Chondrocyte (in vitro differentiated cells): ENCODE data around the gene ASB14. TPM values are rescaled to one million over a fixed set of nuclear protein-coding genes. Genes with fewer than 3 reads are reported as not detected.
"Not testable (repeated sequence)": the region's sequence is repeated elsewhere in the genome, so short reads cannot be mapped to it uniquely, and the experiment has no call there.

ENCODE experiments used
- DNase-seq: peaks from one replicate; pipeline ENCODE4 v3.0.0; 2021; ENCODE audit warnings: mixed read lengths, low spot score
- H3K27ac Mint-ChIP-seq: one replicate; pipeline ENCODE4 v1.8.0; 2021; ENCODE audit warnings: mild to moderate bottlenecking, moderate library complexity, mixed read lengths; ENCODE audit not compliant: unreplicated experiment
- H3K27me3 Mint-ChIP-seq: 2 replicates; pipeline ENCODE4 v1.8.0; 2021; ENCODE audit warnings: low read depth, mixed read lengths
- H3K36me3 Mint-ChIP-seq: 2 replicates; pipeline ENCODE4 v1.8.0; 2021; ENCODE audit warnings: low read depth, mixed read lengths
- H3K4me1 Mint-ChIP-seq: 2 replicates; pipeline ENCODE4 v1.8.0; 2021; ENCODE audit warnings: low read depth, mild to moderate bottlenecking, mixed read lengths
- H3K4me3 Mint-ChIP-seq: one replicate; pipeline ENCODE4 v1.8.0; 2021; ENCODE audit warnings: mild to moderate bottlenecking, moderate library complexity, mixed read lengths; ENCODE audit not compliant: unreplicated experiment
- H3K9me3 Mint-ChIP-seq: 2 replicates; pipeline ENCODE4 v1.8.0; 2021; ENCODE audit warnings: low read depth, mixed read lengths
- long read RNA-seq: library from polyadenylated mRNA; stranded (forward); transcript quantifications from one replicate; pipeline ENCODE4 v2.0.0, GENCODE V29; 2021
- total RNA-seq: library from RNA; stranded (reverse); gene quantifications from 3 replicates; pipeline ENCODE4 v1.2.1, GENCODE V29; 2021
- TF ChIP-seq, protein P1 (sequence below): fragments of 200-600 bp; sonication (generic); IDR thresholded peaks from 2 replicates; pipeline ENCODE4 v1.5.0; 2021; ENCODE audit warnings: antibody characterized with exemption, mild to moderate bottlenecking, moderate library complexity

The ASB14 gene
- not detected in 3 replicates for total RNA-seq
- long read RNA-seq, partial matches to known transcripts: 0 of 3 reads
- long read RNA-seq, other reads (novel, unspliced or antisense): 3 of 3 reads

DNA sequence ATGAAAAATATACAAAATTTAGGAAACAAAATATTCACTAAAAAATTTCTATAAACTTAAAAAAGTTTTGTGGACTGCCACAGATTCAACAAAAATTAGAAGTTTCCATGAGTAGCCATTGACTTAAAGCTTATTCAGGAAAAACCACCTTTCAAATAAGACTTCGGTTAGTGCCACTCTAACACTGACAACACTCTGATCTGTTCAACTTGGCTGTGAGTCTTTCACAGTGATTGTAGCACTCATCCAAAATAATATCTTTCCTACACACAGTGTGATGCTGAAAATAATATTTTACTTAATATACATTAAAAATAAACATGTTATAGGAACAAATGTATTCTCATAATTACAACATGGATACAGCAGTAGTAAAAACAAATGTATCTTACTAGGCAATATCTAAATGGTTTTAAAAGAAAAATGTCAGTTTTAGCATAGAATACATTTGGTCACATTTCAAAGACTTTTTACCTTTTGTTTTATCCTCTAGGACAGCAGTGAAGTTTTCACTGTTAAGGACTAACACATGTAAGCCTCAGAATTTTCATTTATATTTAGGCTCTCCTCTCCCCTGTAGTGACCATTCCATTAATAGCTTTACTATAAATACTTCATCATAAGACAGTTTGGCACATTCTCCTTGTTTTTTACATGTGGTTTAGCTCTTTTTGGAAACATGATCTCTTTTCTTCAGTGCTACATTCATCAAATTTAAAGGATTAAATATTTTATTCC lies at the start of gene ASB14:
ASB14 (minus strand) TSS at position 527 of the 738 bp plus-strand sequence. CDS start 652 bp downstream, outside the sequence.
- Mint-ChIP-seq H3K4me3 (no peak within 1 kb of the TSS), H3K36me3 (no peaks in the 10 kb centered on the region), H3K27me3 (peaks cover 4% of the 10 kb centered on the region), H3K27ac (no peak within 1 kb of the TSS), H3K9me3 (no peaks in the 10 kb centered on the region), H3K4me1 (peaks cover 6% of the 10 kb centered on the region)
- TF ChIP-seq, protein P1, sequence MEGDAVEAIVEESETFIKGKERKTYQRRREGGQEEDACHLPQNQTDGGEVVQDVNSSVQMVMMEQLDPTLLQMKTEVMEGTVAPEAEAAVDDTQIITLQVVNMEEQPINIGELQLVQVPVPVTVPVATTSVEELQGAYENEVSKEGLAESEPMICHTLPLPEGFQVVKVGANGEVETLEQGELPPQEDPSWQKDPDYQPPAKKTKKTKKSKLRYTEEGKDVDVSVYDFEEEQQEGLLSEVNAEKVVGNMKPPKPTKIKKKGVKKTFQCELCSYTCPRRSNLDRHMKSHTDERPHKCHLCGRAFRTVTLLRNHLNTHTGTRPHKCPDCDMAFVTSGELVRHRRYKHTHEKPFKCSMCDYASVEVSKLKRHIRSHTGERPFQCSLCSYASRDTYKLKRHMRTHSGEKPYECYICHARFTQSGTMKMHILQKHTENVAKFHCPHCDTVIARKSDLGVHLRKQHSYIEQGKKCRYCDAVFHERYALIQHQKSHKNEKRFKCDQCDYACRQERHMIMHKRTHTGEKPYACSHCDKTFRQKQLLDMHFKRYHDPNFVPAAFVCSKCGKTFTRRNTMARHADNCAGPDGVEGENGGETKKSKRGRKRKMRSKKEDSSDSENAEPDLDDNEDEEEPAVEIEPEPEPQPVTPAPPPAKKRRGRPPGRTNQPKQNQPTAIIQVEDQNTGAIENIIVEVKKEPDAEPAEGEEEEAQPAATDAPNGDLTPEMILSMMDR: no peak
- DNase-seq: no peak

DNA sequence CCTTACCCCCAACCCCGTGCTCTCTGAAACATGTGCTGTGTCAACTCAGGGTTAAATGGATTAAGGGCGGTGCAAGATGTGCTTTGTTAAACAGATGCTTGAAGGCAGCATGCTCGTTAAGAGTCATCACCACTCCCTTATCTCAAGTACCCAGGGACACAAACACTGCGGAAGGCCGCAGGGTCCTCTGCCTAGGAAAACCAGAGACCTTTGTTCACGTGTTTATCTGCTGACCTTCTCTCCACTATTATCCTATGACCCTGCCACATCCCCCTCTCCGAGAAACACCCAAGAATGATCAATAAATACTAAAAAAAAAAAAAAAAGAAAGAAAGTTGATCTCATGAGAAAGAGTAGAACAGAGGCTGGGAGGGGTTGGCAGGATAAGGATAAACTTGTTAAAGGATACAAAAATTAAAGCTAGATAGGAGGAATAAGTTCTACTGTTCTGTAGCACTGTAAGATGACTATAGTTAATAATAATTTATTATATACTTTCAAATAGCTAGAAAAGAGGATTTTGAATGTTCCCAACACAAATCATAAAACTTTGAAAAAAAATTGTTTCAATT lies 46.7 kb upstream of the ASB14 start:
- not testable (repeated sequence) for H3K27ac Mint-ChIP-seq, H3K9me3 Mint-ChIP-seq, H3K4me3 Mint-ChIP-seq, H3K36me3 Mint-ChIP-seq, H3K4me1 Mint-ChIP-seq, DNase-seq
- H3K27me3 Mint-ChIP-seq: peaks cover 39% of the 10 kb centered on the region

DNA sequence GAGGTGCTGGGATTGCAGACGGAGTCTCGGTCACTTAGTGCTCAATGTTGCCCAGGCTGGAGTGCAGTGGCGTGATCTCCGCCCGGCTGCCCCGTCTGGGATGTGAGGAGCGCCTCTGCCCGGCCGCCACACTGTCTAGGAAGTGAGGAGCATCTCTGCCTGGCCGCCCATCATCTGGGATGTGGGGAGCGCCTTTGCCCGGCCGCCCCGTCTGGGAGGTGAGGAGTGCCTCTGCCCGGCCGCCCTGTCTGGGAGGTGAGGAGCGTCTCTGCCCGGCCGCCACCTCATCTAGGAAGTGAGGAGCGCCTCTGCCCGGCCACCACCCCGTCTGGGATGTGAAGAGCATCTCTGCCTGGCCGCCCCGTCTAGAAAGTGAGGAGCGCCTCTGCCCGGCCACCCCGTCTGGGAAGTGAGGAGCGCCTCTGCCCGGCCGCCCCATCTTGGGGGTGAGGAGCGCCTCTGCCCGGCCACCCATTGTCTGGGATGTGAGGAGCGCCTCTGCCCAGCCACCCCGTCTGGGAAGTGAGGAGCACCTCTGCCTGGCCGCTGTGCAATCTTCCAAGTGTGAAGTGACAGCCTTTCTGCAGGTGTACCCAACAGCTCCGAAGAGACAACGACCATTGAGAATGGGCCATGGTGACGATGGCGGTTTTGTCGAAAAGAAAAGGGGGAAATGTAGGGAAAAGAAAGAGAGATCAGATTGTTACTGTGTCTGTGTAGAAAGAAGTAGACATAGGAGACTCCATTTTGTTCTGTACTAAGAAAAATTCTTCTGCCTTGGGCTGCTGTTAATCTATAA lies 46.0 kb upstream of the ASB14 start:
- H3K4me3 Mint-ChIP-seq, H3K4me1 Mint-ChIP-seq, H3K27ac Mint-ChIP-seq, DNase-seq, H3K9me3 Mint-ChIP-seq, H3K36me3 Mint-ChIP-seq: not testable (repeated sequence)
- peaks cover 39% of the 10 kb centered on the region for H3K27me3 Mint-ChIP-seq

DNA sequence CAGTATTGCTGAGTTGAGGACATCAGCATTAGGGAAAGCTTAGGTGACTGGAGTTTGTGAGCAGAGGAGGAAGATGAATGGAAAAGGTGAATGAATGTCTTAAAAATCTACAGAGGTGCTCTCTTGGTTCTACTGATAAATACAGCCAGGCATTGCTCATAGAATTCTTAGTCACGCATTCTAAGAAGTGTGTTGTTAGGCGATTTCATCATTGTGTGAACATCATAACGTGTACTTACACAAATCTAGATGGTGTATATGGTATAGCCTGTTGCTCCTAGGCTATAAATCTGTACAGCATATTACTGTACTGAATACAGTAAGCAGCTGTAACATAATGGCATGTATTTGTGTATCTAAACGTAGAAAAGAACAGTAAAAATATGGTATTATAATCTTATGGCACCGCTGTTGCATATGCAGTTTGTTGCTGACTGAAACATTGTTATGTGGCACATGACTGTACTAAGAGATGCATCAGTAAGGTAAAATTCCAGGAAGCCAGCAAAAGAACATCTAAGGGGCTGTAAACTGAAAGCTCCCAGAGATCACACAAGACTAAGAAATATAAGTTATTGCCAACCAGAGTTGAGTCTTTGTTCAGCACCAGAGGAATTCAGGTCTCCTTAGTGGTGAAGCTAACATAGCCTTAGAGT lies 42.9 kb upstream of the ASB14 start:
- H3K27ac Mint-ChIP-seq: no peak overlapping the region
- DNase-seq: no peak
- TF ChIP-seq, protein P1: no peak
- H3K27me3 Mint-ChIP-seq: peaks cover 24% of the 10 kb centered on the region
- no peaks in the 10 kb centered on the region for H3K36me3 Mint-ChIP-seq
- H3K9me3 Mint-ChIP-seq: no peaks in the 10 kb centered on the region
- H3K4me3 Mint-ChIP-seq: no peak overlapping the region
- no peaks in the 10 kb centered on the region for H3K4me1 Mint-ChIP-seq

DNA sequence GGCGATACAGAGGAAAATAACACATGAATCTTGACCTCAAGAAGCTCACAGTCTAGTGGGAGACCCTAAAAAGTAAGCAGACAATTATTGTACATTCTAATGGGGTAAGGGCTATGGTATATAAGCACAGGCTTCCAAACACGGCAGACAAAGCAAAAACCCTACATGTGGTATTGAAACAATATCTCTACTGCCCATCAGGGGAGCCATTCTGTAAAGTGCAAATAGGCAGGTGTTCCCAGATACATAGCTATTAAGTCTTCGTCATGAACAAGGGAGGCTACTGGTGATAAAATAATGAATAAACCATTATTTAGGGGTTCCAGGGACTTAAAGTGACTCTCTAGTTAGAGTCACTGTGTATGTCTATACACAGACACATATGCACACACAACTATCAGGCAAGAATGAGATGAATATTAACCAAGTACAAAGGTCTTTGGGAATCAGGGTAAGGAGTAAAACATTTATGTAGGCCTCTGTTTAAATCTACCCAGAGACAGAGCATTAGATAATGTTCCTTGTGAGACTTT lies 38.7 kb upstream of the ASB14 start:
- H3K27me3 Mint-ChIP-seq: peaks cover 16% of the 10 kb centered on the region
- DNase-seq: no peak
- TF ChIP-seq, protein P1: no peak
- H3K27ac Mint-ChIP-seq: no peak overlapping the region
- no peak overlapping the region for H3K4me3 Mint-ChIP-seq
- no peaks in the 10 kb centered on the region for H3K36me3 Mint-ChIP-seq
- H3K9me3 Mint-ChIP-seq: no peaks in the 10 kb centered on the region
- H3K4me1 Mint-ChIP-seq: no peaks in the 10 kb centered on the region

DNA sequence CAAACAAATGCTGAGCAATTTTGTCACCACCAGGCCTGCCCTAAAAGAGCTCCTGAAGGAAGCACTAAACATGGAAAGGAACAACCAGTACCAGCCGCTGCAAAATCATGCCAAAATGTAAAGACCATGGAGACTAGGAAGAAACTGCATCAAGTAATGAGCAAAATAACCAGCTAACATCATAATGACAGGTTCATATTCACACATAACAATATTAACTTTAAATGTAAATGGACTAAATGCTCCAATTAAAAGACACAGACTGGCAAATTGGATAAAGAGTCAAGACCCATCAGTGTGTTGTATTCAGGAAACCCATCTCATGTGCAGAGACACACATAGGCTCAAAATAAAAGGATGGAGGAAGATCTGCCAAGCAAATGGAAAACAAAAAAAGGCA lies 34.0 kb upstream of the ASB14 start:
- peaks cover 13% of the 10 kb centered on the region for H3K27me3 Mint-ChIP-seq
- H3K4me1 Mint-ChIP-seq, DNase-seq, H3K4me3 Mint-ChIP-seq, H3K36me3 Mint-ChIP-seq, H3K27ac Mint-ChIP-seq, H3K9me3 Mint-ChIP-seq: not testable (repeated sequence)
